ENCODE data around the gene SFT2D3.

The SFT2D3 gene

GRCh38 chr2:127664895-127665225, 36.4 kb upstream of the SFT2D3 start:
- DNase-seq = no peak

- DNase-seq = no peak
These were observed 35.9 kb upstream of the SFT2D3 start for GRCh38 chr2:127665267-127665893.

GRCh38 chr2:127669056-127669455, 32.2 kb upstream of the SFT2D3 start:
- no peak for DNase-seq

DNA sequence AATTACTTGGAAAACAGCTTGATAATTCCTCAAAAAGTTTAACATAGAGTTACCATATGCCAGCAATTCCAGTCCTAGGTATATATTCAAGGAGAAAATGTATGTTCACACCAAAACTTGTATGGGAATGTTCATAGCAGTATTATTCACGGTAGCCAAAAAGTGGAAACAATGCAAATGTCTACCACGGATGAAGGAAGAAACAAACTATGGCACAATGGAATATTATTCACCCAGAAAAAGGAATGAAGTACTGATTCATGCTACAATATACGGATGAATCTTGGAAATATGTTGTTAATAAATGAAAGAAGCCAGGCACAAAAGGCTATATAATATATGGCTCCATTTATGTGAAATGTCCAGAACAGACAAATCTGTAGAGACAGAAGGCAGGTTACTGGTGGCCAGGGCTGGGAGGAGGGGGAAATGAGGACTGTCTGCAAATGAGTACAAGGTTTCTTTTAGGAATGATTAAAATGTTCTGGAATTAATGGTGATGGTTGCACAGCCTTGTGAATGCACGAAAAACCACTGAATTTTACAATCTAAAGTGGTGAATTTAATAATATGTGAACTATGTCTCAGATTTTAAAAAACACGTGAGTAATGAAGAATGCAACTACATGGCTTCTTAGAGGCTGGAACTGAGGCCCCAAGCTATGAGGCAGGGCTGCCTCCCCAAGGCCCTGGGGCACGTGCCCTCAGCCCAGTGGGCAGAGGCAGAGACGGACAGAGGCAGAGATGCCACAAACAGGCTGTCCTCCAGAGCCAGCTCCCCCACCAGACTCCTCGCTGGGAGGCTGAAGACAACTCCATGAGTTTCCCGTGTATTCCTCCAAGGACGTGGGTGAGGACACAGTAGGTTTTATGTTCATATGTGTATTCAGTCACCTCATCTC, 31.0 kb upstream of the SFT2D3 start:
- DNase-seq = no peak

- DNase-seq = no peak
These were observed 30.4 kb upstream of the SFT2D3 start for GRCh38 chr2:127670957-127671290.

DNA sequence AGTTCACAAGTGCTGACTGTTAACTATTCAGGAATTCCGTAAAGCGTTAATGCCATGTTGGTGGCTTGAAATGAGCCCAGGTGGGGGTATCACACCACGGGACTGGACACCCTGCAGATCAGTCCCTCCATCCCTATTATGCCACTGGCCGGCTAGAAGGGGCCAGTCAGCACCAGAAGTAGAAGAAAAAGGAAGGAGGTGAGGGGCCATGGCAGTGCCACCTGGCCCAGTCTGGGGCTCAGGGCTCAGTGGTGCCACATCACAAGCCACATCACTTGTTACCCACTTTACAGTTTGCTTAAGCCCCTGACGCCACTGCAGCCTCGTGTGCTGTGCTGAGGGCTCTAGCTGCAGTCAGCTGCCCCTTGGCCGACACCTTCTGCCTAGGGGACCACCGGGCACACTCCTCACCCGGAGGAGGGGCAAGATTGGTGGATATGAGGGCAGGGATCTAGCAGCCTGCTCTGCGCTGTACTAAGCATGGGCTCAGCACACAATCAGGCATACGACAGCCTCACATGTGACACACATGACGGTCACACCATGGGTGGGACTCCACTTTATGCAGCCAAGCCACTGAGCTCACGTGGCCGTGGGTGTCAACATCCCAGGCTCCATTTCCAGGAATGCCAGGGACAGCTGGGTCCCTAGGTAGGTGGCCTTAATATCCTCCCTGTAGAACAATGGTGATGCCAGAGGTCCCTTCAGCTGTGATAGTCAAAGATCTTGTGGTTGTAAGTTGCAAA, 29.6 kb upstream of the SFT2D3 start:
- no peak for DNase-seq

DNA sequence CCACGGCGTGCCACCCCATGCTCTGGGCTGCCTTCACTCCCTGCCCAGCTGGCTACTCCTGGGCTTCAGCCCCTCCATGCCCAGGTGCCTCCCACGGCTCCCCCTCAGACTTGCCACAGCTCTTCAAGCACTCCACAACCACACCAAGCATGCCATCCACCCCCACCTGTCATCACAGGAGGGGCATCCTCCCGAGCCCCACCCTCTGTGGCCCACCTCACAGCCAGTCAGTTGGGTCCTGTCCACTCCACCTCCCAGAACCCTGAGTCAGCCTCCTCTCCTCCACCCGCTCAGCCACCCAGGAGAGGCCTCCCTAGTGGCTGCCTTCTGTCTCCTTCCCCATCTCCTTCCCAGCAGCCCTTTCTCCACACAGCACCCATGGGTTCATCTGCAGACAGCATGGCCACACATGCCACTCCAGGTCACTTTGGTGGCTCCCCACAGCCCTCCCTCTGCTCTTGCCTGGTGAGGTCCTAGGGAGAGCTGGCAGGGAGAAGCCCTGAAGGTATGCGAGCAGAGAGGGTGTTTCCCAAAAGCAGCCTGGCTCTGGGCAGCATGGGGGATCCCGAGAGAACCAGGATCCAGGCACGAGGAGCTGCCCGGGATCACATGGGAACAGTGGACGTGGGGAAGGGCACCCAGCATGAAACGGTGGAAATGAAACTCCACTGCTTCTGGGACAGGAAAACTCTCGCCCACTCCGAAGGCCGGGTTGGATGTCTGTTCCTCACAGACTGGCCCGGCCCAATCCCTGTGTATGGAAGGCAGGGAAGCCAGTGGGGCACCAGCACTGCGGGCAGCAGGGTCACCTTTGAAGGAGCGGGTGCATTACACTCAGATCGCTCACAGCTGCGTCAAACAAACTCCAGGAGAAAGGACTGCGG, 28.7 kb upstream of the SFT2D3 start:
- no peak for DNase-seq

- DNase-seq = no peak
These were observed 27.8 kb upstream of the SFT2D3 start for GRCh38 chr2:127673291-127674069.

DNA sequence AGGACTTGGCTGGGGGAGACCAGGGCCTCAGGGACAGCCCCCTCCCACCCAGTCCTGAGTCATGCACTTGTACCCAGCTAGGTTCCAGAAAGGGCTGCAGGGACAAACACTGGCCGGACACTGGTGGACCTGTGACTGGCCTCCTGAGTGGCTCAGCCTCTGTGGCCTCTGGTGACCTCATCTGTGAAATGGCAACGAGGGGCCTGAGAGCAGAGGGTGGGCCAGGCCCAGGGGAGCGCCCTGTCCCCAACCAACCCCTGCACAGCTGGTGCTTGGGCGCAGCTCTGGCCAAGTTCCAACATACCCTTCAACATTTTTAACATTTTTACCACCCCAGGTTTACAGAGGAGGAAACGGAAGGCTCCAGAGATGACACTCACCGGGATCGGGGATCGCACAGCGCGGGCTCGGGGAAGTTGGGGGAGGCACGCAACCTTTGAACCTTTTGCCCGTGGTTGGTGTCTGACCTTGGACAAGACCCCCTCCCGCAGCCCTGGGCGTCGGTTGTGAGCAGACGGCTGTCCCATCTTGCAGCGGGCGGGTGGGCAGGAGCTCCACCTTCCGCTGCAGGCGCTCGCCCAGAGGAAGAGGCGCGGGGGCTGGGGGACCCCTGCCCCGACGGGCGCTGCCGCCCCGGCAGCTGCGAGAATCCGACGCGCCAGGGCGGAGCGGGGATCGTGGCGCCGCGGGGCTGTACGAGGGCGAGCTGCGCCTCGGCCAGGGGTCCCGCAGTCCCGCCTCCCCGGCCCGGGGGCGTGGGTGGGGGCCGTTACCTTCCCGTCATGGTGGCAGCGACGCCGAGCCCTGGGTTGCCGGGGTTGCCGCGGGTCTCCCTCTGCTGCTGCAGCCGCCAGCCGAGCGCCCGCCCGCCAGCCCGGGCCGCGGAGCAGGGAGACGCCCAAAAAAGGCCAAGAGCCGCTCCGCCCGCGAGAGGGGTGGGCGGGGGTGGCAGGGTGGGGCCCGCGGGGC, 26.8 kb upstream of the SFT2D3 start:
- peak; percentile 36 for DNase-seq

DNA sequence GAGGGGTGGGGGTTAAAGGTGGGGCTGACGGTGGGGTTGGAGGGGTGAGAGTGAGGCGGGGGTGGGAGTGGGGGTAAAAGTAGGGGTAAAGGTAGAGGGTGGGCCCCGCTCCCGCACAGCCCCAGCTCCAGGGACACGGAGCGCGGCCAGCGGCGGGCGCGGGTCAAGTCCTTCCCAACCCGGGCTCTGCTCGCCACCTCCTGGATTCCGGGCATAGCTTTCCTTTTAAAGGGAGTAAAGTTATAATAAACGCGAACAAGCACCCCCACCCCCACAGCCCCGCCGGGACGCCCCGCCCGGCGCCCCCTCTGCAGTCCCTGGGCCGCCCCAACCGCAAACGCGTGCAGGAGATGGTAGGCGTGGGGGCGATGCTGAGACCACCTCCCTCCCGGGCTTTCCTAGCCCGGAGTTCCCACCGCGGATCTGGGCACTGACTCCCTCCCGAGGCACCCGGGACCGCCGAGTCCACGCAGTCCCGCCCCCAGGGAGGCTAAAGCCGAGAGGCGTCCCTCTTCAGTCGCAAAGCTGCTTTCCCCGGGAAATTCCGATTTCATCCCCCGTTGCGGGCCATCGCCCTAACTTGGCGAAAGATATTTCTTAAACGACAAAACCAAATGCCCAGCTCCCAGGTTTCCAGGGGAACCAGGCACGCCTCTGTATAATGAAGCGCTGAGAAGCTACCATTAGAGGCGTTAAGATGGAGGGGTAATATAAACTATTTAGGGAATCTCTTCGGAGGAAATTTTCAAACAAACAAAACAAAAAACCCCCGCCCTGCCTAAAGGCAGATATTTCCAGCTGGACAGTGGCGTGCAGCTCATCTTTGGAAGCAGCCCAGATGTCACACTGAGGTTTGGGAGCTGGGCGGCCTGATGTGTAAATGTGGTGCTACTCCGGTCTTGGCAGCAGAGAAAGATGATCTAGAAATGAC, 25.7 kb upstream of the SFT2D3 start, which contains the start of gene LIMS2:
Gene LIMS2, minus strand, starts transcription at position 200 of the 931 bp plus-strand sequence. CDS start 506 bp downstream, outside the sequence.
- peak; percentile 8 for DNase-seq

DNA sequence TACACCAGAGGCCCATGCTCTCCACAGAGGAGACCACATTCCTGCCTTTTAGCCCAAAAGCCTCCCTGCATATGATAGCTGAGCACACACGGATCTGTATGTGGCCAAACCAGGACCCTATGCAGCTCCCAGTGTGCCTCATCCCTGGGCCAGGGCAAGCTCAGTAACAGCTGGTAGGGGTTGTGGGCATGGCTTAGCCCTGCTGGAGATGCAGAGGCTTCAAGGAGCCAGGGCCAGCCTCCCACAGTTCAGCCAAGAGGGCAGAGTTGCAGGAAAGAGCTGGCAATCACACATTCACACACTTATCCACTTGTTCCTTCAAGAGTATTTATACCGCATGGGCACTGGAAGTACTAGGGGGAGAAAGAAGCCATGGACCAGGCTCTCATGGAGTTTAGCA, 24.4 kb upstream of the SFT2D3 start:
- no peak for DNase-seq

- no peak for DNase-seq
These were observed 22.8 kb upstream of the SFT2D3 start for GRCh38 chr2:127678531-127678930.

- no peak for DNase-seq
These were observed 22.3 kb upstream of the SFT2D3 start for GRCh38 chr2:127678991-127679390.

DNA sequence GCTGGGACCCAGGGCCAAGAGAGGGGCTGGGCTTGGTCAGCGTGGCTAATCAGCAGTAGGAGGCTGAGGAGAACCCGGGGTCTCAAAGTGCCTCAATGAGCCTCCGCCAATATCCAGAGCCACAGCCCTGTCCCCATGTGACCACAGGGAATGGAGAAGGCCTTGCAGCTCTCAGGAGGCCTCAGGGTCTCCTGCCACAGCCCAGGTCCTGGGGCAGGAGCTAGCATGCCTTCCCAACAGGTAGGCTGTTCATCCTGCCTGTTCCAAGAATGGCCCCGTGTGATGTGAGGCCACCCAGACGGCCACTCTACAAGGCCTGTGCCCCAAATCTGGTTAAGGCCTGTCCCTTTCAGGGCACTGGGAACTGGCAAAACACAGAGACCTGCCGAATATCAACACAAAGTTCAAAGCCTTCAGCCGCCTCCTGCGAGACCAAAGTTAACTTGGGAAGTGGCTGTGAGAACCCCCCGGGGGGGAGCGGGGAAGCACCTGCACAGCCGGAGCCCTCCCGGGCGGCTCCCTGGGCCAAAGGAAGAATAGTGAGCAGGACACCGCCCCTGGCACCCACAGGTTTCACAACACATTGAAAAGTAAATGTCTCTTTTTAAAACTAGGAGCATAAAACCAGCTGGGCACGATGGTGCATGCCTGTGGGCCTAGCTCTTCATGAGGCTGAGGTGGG, 21.5 kb upstream of the SFT2D3 start:
- DNase-seq = no peak

- DNase-seq = no peak
These were observed 20.5 kb upstream of the SFT2D3 start for GRCh38 chr2:127680706-127681287.

DNA sequence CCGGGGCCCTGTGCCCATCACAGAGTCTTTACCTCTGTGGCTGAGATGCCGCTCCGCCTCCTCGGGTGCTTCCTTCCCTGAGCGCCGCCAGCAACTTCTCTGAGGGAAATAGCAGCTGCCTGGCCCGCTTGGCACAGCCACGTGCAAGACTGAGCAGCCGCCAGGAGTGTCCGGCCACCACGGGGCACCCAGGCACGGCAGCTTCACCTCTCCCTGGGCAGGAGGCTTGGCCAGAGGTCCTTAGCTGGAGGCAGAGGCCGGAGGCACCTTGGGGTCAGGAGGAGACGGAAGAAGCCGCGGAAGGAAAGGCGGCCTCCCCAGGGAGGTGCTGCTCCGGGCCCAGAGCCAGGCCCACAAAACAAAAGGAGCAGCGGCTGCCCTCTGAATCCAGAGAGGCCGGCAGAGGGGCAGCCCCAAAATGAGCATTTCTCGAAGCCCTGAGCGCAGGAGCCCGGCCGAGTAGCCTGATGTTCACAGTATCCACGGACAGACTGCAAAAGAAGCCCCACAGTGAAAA, 20.0 kb upstream of the SFT2D3 start:
- no peak for DNase-seq

GRCh38 chr2:127681976-127682857, 19.1 kb upstream of the SFT2D3 start:
- DNase-seq = no peak
